HTR-8/SVneo (cell line): Measurements from ENCODE around the gene RARB.
A peak's percentile ranks its signal among the peaks of the same experiment; 100 is the strongest.

Experiments
- DNase-seq: peaks from one replicate; pipeline ENCODE4 v3.0.0; 2011; ENCODE audit warnings: low spot score, mixed read lengths; ENCODE audit not compliant: insufficient read length
- FAIRE-seq: peaks from 2 replicates; lab custom pipeline; 2011; peaks lifted over from hg19 to GRCh38; lab: Jason Lieb, UNC

The RARB gene

DNA sequence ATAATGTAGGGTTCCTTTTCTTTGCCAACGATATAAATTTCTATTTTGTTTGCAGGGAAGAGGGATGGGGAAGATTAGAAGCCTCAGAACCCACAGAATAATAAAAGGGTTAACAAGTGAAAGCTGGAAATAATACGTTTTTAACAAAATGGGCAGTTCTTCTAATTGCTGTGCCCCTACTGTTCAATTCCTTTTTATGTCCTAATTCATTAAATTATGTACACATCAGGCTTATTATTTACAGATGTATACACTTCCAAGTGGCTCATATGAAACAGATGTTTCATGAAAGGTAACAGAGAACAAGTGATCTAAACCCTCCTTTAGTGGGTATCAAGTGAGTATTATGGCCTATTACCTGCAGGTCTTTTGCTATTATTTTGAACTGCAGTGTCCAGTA lies 16.2 kb downstream of the RARB start:
- DNase-seq, result no peak
- FAIRE-seq, result no peak

DNA sequence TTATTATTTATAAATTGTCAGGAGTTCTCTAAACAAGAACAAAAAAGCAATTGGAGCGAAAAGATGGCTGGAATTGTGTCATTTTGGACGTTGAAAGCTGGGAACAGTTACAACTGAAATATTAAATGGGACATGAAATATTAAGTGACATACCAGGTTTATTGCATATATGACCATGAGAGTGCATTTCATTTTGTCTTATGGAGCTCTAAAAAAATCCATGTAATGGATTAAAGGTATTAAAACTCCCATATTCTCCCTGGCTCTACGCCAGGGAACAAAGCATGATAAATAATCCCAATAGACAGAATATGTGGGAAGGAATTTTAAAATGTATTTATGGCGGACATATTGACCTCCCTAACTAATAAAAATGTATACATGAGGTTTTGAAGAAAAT lies 17.7 kb downstream of the RARB start:
- FAIRE-seq (no peak), DNase-seq (no peak)

DNA sequence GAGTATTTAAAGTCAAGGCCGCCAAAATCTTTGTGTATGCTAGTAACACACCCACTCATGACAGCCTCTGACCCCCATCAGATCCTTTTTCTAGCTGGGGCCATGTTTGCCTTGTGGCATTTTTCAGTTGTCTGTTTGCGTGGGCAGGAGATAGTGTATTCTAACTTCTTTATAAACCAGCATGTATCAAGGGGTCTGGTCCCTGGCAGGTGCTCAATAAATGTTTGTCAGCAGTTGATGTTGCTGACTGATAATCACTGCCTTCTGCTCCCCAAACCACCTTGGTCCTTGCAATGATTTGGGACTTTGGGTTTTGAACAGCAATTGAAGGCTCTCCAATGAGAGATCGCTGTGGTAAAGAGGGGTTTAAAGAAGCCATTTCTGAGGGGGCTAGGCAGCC lies 19.2 kb downstream of the RARB start:
- DNase-seq (no peak), FAIRE-seq (no peak)

DNA sequence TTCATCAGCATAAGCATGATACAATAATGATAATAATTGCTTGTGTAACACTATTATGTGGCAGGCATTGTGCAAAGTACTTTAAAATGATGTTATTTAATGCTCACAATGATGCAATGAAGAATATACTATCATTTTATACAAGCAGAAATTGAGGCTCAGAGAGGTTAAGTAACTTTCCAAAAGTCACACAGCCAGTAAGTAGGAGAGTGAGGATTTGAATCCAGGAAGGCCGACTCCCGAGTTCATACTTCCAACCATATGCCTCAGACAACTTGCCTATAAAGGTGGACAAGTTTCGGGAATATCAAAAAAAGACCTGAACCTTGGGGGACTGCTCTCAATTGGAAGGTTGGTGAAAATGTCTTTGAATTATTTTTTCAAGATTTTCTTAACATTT lies 19.9 kb downstream of the RARB start:
- DNase-seq (no peak), FAIRE-seq (no peak)

DNA sequence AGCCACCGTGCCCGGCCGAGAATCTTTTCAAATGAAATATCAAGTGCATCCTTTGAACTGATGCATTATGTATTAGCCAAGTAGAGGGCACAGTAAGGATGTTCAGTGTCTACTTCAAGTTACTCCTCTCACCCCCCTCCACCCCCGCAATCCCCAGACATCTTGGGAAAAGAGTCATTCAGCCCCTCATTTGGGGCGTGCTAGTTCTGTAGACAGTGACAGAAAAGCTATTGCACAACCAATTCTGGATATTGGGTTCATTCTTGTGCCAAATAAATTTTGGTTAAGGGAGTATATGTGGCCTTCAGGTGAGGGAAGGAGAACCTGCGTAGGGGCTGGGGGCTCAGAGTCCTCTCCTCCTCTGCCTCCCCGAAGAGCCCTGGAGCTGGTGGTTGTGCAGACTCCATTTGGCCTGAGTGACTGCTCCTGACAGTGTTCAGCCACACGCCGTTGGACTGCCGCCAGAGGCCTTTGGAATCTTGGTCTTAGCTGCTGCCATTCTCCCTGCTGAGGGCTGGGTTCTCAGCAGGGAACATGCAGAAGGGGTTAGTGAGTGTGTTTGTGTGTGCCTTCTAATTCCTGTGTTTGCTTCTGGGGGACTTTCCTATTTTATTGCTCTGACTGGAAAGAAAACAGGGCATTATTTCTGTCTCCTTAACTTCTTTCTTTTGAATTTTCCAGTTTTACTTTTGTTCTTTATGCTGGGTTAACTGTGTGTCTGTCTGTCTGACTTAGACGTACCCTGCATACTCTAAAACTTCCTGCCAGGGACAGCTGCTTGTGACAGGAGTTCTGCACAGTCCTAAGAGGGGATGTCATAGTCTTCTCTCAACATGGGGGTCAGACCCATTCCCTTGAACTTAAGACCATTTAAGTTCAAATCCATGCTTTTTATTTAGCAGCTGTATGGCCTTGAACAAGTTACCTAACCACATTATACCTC lies 21.0 kb downstream of the RARB start:
- peak; percentile 21 for DNase-seq
- FAIRE-seq, result no peak

DNA sequence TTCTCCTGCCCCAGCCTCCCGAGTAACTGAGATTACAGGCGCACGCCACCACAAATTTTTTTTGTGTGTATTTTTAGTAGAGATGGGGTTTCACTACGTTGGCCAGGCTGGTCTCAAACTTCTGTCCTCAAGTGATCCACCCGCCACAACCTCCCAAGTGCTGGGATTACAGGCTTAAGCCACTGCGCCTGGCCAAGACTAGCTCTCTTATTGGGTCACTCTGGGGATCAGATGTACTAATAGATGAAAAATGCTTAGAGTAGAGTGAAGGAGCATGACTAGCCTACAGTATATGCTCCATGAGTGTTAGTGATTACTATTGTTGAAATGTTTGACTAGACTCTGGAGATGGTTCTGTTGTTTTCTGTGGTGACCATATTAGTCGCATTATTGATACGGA lies 21.8 kb downstream of the RARB start:
- FAIRE-seq, result no peak
- no peak for DNase-seq

DNA sequence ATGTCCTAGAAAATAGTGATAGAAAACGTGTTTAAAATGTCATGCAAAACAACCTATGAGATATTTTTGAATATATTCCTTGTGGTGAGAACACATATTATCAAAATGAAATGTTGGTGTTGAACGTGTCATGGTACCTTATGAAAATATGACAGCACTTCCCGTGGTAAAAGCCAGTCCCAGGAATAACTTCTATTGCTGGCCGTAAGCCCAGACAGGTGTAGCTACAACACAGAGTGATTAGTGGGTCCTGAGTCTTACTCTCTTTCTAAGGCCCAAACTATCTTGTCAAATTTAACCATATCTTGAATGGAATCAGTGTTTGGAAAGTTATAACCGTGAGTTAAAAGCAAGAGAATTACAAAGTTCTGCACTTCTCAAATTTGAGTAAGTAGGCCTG lies 24.1 kb downstream of the RARB start:
- FAIRE-seq (no peak), DNase-seq (no peak)

DNA sequence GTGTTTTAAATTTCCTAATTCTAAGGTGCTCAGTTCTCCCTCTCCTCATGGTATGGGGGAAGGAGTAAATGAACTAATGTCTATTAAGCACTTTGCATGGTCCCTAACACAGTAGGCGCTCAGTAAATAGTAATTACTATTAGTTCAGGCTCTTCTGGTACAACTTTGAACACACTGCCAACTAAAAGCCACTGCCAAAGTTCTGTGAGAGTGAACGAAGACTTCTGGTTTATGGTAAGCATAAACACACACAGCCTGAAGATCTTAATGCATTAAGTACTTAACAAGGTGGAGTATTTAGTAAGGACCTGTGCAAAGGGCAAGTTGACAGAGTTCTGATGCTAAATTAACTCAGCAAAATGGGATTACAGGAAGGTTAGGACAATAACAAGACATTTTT lies 24.7 kb downstream of the RARB start:
- DNase-seq (no peak), FAIRE-seq (no peak)

DNA sequence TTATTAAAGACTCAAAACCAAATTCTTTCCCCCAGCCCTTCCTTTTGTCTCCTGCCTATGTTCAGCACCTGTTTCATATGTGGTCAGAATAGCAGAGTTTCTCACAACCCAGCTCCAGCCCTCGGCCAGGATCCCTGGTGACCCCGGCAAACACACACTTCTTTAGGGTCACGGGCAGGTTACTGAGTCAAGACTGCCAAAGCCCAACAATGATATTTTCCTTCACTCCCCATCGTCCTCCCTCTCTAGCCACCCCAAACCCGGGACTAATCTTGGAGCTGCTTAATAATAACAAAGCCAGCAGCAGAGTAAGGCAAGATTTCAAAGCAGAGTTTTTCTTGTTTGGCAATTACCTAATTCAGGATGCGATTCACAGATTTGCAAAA lies 25.5 kb downstream of the RARB start:
- DNase-seq (no peak), FAIRE-seq (no peak)

DNA sequence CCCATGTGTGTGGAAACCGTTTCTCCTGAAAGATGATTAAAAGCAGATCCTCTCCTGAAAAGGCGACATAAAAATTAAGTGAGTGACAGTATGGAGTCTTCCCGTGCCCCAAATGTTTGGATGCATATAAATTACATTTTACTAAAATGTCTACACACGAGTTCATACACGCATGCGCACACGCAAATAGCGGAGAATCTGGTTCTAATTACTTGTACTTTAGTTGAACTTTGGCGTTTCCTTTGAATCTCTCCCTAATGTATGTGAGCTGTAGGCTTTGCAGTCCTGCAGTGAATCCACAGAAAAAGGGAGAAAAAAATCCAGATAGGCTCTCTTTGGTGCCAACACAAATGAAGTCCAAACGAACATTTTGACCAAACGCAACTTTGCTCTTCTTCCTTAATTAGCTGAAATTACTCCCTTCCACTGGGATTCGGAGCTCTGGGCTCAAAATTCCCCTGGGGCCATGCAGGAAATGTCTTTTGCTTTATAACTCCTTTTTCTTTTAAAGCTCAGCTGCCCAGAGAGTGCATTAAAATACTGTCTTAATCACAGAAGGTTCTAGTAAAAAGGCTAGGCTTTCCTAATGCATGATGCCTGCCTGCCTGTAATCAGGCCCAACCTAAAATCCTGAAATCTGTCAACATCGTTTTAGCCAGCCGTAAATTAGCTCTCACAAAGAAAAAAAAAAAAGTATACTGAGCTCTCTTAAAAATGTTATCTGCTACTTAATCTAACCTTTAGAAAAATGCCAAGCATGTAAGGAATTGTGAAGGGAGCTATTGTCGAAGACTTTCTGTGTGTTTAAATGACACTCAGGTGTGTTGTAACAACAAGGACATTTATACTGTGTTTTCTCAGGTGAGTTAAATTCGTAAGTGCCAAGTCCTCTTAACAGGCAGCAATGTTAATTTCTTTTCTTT lies 26.2 kb downstream of the RARB start:
- no peak for FAIRE-seq
- DNase-seq, result no peak

DNA sequence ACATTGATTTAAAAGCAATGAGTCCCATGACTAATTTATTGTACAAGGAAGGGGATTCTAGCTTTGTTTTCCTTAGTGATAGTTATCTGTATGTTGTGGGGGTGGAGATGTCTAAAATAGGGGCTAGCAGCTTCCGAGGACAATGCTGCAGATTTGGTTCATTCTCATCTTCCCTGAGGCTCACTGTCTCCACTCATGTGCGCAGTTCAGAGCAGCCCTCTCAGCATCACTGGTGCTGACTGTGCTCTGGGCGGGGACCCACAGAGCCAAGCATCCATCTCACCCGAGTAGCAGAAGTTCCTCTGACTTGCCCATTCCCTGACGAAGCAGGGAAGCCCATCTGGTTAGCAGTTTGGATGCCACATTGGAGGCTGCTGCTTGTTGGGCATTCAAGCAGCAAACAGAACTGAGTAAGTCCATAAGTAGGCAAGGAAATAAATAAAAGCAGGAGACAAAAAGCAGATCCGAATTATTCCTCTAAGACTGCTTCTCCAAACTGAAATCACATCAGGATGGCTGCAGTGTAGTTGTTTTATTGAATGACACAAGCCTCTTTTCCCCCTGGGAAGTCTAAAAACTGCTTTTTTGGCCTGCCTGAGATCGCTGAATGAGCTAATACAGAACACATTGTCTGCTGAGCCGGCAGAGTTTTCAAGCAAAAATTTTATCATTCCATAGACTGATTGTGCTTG lies 27.5 kb downstream of the RARB start:
- peak; percentile 15 for DNase-seq
- peak; percentile 87 for FAIRE-seq

DNA sequence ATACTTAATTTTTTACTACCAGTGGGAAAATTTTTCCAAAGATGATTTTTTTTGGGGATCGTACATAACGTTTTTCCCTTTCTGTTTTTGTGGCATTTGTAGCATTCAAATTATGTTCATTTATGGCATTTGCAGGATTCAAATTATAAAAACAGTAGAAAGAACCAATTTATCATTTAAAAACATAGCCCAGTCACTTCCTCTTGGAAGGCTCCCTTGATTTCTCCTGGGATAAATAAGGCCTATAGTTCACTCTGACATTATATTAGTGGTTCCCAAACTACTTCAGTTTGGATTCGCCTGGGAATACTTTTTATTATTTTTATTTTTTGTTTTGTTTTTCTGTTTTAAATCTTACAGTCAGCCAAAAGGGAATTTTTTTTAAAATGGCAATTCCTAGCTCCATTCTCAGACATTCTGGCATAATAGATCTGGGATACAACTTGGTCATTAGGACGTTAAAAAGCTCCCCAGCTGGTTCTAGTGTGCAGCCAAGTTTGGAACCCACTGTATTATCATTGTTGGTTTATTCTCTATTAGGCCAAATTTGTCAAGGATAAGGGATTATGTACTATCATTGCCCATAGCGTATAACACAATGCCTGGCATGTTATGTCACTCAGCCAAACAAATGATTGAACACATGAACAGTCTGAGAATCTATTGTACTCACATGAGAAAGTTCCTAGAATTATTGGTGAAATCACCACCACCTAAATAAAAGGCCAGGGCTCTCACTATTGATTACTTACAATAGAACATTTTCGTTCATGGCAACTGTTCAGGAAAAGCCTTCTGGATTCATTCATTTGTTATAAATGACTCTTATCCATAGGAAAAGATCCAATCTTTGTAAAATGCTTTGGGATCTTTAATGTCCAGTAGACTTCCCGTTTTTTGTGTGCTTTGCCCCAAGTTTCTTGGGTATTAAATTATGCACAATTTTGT lies 28.9 kb downstream of the RARB start:
- FAIRE-seq, result no peak
- no peak for DNase-seq

DNA sequence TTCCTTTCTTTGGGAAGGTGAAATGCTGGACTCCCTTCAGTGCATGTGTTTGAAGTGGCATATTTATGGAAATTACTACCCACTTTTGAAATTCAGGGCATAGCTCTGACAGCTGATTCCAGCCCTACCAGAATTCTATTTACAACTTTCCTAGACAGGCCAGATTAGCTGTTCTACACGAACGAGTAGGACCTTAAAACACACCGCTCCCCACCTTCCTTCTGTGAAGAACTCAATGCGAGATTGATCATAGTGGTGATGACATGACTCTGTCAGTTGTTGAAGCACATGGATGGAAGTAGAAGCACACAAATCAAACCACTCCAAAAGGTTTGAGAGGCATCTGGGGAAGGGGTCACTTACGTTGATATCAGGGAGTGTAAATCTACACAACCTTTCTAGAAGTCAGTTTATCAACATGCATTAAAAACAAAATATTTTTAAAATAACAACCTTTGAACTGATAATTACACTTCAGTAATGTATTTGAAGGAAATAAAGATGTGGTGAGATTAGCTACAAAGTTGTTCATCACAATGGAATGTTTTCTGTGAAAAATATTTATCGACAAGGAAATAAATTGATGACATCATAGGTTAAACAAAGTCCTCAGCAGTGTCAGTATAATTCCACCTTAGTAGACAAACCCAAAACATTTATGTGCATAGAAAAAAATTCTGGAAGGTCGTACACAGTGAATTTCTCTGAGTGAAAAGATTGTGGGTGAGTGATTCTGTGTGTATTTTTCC lies 29.8 kb downstream of the RARB start:
- no peak for FAIRE-seq
- DNase-seq, result no peak

DNA sequence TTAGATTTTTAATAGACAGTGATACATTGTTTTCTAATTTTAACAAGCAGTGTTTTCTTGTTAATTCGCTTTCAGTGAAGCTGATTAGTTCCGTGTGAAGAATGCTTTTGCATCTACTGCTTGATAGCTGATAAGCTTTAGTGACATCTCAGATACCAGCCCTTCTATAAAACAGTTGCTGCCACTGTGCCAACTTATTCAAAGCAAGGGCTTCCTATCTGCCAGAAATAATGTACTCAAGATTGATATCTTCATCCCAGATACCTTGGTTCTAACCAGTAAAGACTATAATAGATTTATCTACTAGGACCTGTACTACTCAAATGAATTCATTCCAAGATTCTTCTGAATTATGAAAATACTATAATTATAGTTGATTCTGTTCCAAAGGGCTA lies 30.4 kb downstream of the RARB start:
- FAIRE-seq, result no peak

DNA sequence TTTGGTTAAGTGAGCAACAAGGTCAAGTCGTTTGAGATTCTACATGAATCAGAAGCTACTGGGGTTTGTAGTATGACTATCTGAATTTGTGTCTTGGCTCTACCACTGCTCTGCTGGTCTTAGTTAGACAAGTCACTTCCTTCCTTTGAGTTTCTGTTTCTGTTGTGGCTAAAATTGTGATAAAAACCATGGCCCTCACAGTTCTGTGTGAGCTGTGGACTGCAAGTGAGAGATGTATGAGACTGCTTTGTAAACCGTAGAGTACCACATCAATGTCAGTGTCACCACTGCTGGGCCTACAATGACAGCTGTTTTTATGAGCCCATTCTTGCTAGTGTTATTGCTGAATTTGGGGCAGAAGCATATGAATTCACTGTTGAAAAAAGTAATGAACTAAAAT lies 32.7 kb downstream of the RARB start:
- FAIRE-seq (peak; percentile 20), DNase-seq (no peak)

More for the DNA sequence above, 30.4 kb downstream of the RARB start:
- DNase-seq, result no peak

DNA sequence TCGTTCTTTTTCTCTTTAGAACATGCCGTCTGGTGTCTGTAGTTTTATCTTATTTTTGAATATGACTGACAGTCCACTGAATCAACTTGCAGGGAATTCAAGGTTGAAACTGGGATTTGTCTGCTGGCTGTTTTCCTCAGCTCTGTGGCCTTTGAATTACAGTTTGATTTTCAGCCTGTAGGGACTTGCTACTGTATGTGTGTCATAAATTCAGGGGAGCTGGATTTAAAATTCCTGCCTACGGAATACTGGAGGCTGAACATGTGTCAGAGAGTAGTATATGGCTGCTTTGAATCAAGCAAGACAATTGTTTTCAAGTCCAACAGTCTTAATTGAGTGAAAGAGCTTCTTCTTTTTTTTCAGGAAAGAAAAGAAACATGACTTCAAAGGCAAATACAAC lies 33.9 kb downstream of the RARB start:
- no peak for DNase-seq
- FAIRE-seq, result no peak

DNA sequence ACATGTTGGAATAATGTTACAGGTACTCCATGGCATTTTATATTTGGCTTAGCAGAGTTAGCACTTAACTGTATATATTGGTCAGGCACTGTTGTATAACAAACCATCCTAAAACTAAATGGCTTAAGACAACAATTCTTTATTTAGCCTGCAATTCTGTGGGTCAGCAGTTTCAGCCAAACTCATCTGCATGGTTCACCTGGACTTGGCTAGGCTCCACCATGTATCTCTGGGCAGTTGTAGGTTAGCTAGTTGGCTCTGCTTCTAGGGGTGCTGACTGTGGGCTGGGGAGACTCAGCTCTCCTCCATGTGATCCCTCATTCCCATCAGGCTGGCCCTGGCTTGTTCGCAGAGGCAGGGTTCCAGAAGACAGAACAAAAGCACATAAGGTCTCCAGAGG lies 34.4 kb downstream of the RARB start:
- no peak for FAIRE-seq
- no peak for DNase-seq

DNA sequence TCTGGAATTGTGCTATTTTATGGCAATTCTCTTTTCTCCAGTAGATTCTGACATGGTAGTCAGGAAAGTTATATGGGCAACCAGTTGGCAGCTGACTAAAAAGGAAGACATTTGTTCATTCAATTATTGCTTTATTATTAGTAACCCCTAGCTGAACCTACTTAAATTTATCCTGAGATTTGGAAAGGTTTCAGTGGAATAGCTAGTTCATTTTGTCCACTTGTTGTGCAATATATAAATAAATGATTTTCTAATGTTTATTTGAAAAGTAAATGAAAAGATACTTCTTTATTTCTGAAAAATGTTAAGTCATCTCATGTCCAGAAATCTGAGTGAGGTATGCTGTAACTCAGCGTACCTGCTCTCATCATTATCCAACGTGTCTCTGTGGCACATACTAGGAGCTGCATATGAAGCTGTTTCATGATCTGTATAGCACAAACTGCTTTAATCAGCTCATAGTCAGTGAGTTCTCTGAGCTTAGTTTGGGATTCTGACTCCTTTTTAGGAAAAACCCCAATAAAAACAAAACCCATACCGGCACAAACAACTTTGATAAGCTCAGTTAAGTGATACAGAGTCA lies 35.9 kb downstream of the RARB start:
- DNase-seq, result no peak
- no peak for FAIRE-seq
